NCI-H510A treated with DMSO at 0.1 percent for 48 hours (cell line): ENCODE measurements around the gene FAM161B.
"Not testable (repeated sequence)": the region's sequence is repeated elsewhere in the genome, so short reads cannot be mapped to it uniquely, and the experiment has no call there.

Experiments
- DNase-seq: peaks from one replicate; lab custom pipeline; 2025; lab: John Stamatoyannopoulos, UW

Gene FAM161B

GRCh38 chr14:73949752-73950734 lies at the start of gene FAM161B, which contains the start of gene COQ6:
Gene FAM161B (minus strand): TSS chr14:73950094. CDS start chr14:73950026, 68 bp downstream.
Gene COQ6 (plus strand): TSS chr14:73950302. CDS start chr14:73950333, 31 bp downstream.
- peak; percentile 97 for DNase-seq

- DNase-seq, result no peak
Observed at GRCh38 chr14:73998726-73999125, 48.8 kb upstream of the FAM161B start.

GRCh38 chr14:73997944-73998447 lies 48.1 kb upstream of the FAM161B start:
- DNase-seq, result no peak

- DNase-seq, result peak; percentile 4
Observed at GRCh38 chr14:73997108-73997943, 47.4 kb upstream of the FAM161B start.

- DNase-seq, result no peak
Observed at GRCh38 chr14:73996731-73997107, 46.8 kb upstream of the FAM161B start.

GRCh38 chr14:73995977-73996378 lies 46.1 kb upstream of the FAM161B start:
- no peak for DNase-seq

GRCh38 chr14:73994926-73995325 lies 45.0 kb upstream of the FAM161B start:
- DNase-seq, result not testable (repeated sequence)

- DNase-seq, result no peak
Observed at GRCh38 chr14:73991092-73991491, 41.2 kb upstream of the FAM161B start.

GRCh38 chr14:73988656-73989055 lies 38.8 kb upstream of the FAM161B start:
- not testable (repeated sequence) for DNase-seq

GRCh38 chr14:73988065-73988464 lies 38.2 kb upstream of the FAM161B start:
- DNase-seq, result no peak

GRCh38 chr14:73977896-73978295 lies 28.0 kb upstream of the FAM161B start:
- DNase-seq, result no peak

- no peak for DNase-seq
Observed at GRCh38 chr14:73976125-73976524, 26.2 kb upstream of the FAM161B start.

- no peak for DNase-seq
Observed at GRCh38 chr14:73973497-73973896, 23.6 kb upstream of the FAM161B start.

- DNase-seq, result no peak
Observed at GRCh38 chr14:73968885-73969284, 19.0 kb upstream of the FAM161B start.

- no peak for DNase-seq
Observed at GRCh38 chr14:73965216-73965615, 15.3 kb upstream of the FAM161B start.

- no peak for DNase-seq
Observed at GRCh38 chr14:73961192-73961591, 11.3 kb upstream of the FAM161B start.

- no peak for DNase-seq
Observed at GRCh38 chr14:73958591-73958990, 8.7 kb upstream of the FAM161B start.

GRCh38 chr14:73955674-73956073 lies 5.8 kb upstream of the FAM161B start:
- DNase-seq, result no peak

GRCh38 chr14:73953731-73954130 lies 3.8 kb upstream of the FAM161B start:
- no peak for DNase-seq

- DNase-seq, result no peak
Observed at GRCh38 chr14:73945159-73945670, 4.7 kb downstream of the FAM161B start.

- no peak for DNase-seq
Observed at GRCh38 chr14:73944432-73945158, 5.3 kb downstream of the FAM161B start.
